DOHH2 (cell line): Measurements from ENCODE around the gene ARFGAP2.

Experiments
- EZH2phosphoT487 ChIP-seq: fragments of 200-600 bp; sonication (generic); IDR thresholded peaks from 2 replicates; pipeline ENCODE4 v1.6.1; 2017; ENCODE audit warnings: borderline replicate concordance, mild to moderate bottlenecking, antibody characterized with exemption, low read length, moderate library complexity, mixed read lengths
- TF ChIP-seq, protein P1 (sequence below): fragments of 200-600 bp; sonication (generic); IDR thresholded peaks from one replicate; pipeline ENCODE4 v1.5.1; 2014; ENCODE audit warnings: antibody characterized with exemption, mild to moderate bottlenecking, low read depth, low read length; ENCODE audit not compliant: poor library complexity, severe bottlenecking

DNA sequence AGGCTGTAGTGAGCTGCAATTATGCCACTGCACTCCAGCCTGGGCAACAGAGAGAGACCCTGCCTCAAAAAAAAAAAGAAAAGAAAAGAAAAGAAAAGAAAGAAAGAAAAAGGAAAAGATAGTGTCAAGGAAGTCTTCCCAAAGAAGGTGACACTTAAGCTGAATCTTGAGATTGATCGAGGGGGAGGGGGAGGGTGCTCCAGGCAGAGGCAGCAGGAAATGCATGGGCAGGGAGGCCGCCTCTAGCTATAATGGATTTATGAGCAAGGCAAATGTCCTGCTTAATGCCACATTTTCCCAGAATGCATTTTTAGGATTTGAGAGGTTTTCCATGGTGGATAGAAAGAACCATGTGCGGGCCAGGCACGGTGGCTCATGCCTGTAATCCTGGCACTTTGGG lies 24.3 kb upstream of the ARFGAP2 start:
- TF ChIP-seq, protein P1, sequence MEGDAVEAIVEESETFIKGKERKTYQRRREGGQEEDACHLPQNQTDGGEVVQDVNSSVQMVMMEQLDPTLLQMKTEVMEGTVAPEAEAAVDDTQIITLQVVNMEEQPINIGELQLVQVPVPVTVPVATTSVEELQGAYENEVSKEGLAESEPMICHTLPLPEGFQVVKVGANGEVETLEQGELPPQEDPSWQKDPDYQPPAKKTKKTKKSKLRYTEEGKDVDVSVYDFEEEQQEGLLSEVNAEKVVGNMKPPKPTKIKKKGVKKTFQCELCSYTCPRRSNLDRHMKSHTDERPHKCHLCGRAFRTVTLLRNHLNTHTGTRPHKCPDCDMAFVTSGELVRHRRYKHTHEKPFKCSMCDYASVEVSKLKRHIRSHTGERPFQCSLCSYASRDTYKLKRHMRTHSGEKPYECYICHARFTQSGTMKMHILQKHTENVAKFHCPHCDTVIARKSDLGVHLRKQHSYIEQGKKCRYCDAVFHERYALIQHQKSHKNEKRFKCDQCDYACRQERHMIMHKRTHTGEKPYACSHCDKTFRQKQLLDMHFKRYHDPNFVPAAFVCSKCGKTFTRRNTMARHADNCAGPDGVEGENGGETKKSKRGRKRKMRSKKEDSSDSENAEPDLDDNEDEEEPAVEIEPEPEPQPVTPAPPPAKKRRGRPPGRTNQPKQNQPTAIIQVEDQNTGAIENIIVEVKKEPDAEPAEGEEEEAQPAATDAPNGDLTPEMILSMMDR: no peak
- TF ChIP-seq EZH2phosphoT487: no peak
